Ascending aorta (tissue), 2 donors: ENCODE data around the gene INSC. TPM values are rescaled to one million over a fixed set of nuclear protein-coding genes. Genes with fewer than 3 reads are reported as not detected.

Source experiments
- DNase-seq, 2 donors: peaks; one replicate each; pipeline ENCODE4 v3.0.0-alpha.2; 2019; ENCODE audit warnings: low spot score in 2 of 2
- H3K27ac ChIP-seq, 2 donors: fragments of 200-600 bp; sonication (generic); one replicate each; pipeline ENCODE4 v1.5.1; 2016 to 2017; ENCODE audit warnings: mild to moderate bottlenecking in 1 of 2
- H3K27me3 ChIP-seq: fragments of 200-600 bp; sonication (generic); one replicate; pipeline ENCODE4 v1.5.1; 2017
- H3K36me3 ChIP-seq, 2 donors: fragments of 200-600 bp; sonication (generic); one replicate each; pipeline ENCODE4 v1.5.1; 2016
- H3K4me1 ChIP-seq, 2 donors: fragments of 200-600 bp; sonication (generic); one replicate each; pipeline ENCODE4 v1.5.1; 2016 to 2017; ENCODE audit warnings: mild to moderate bottlenecking in 1 of 2
- H3K4me3 ChIP-seq, 2 donors: fragments of 200-600 bp; sonication (generic); one replicate each; pipeline ENCODE4 v1.5.1; 2016 to 2017; ENCODE audit warnings: mild to moderate bottlenecking in 1 of 2
- H3K9me3 ChIP-seq, 2 donors: fragments of 200-600 bp; sonication (generic); one replicate each; pipeline ENCODE4 v1.5.1; 2016
- intact Hi-C: fragments of 100-400 bp; cut with DNase I; formaldehyde crosslinking; loops from one replicate; pipeline ENCODE4 v1.15.1; 2023
- total RNA-seq: library from RNA; depleted of rRNA; stranded (reverse); fragments of >200 nt; gene quantifications from one replicate; pipeline ENCODE4 v1.1.0, GENCODE V29; 2016
- TF ChIP-seq, protein P1 (sequence below), 3 experiments: fragments of 200-600 bp in 2 of 3; fragments of 450-650 bp in 1 of 3; sonication (generic) in 2 of 3; IDR thresholded peaks; one replicate each; pipeline ENCODE4 v1.5.1; 2016 to 2019; ENCODE audit warnings: antibody characterized with exemption in 3 of 3, mild to moderate bottlenecking in 1 of 3, moderate library complexity in 1 of 3

Gene INSC
- total RNA-seq, 1 donor from 2014 or later = not detected

DNA sequence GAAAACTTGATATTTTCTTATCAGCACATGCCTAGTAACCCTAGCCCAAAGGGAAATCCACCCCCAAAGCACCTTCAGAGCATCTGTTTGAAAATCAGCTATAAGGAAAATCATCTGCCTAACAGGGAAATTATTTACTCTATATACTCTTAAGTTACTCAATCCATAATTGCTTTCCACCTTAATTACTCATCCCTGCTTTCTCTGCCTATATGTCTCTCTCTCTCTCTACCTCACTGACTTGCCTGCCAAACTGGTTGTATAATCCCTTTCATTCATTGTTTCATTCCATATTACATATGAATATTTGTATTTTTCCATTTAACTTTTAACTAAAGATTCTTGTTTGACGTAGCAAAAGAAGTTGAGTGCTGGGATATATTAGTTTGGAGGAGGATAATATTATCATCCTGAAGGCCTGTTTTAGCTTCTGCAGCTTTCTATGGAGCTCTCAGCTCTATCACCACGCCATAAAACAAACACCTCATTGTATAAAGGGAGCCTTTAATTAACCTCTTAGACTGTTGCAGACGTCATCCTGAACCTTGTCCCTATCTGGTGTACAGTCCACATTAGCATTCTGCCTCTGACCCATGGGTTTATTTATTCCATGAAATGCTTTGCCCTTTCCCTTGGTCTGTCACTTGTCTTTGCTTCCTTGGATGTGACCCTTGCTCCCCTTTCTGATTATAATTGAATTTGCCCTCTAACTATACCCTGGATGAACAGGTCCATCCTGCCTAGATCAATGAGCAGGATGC is 98.9 kb downstream of the INSC start:
- no peaks in the 10 kb centered on the region for H3K4me1 ChIP-seq
- H3K4me3 ChIP-seq = no peak overlapping the region
- H3K27me3 ChIP-seq = no peaks in the 10 kb centered on the region
- TF ChIP-seq, protein P1, sequence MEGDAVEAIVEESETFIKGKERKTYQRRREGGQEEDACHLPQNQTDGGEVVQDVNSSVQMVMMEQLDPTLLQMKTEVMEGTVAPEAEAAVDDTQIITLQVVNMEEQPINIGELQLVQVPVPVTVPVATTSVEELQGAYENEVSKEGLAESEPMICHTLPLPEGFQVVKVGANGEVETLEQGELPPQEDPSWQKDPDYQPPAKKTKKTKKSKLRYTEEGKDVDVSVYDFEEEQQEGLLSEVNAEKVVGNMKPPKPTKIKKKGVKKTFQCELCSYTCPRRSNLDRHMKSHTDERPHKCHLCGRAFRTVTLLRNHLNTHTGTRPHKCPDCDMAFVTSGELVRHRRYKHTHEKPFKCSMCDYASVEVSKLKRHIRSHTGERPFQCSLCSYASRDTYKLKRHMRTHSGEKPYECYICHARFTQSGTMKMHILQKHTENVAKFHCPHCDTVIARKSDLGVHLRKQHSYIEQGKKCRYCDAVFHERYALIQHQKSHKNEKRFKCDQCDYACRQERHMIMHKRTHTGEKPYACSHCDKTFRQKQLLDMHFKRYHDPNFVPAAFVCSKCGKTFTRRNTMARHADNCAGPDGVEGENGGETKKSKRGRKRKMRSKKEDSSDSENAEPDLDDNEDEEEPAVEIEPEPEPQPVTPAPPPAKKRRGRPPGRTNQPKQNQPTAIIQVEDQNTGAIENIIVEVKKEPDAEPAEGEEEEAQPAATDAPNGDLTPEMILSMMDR (IDR thresholded peaks at IDR 0.05) = no peak
- no peaks in the 10 kb centered on the region for H3K9me3 ChIP-seq
- no peak overlapping the region for H3K27ac ChIP-seq
- H3K36me3 ChIP-seq = no peaks in the 10 kb centered on the region
- no peak for DNase-seq
- intact Hi-C loops = no loop called here

DNA sequence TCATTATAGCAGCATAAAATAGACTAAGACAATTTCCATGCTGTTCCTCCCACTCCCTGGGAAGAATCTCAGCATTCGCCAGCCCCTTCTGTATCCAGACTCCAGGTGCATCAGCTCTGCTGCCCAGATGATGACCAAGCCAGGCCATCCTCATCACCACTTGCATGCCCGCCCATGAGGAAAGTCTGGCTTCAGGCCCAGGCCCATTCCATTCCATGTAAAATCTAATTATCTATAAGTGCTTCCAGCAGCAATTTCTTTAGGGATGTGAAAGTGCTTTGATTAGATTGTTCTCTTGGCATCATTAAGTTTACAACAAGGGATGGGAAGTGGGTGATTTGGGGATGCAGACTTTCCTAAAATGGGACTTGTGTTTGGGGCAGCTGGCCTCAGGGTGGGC is 100.3 kb downstream of the INSC start:
- intact Hi-C loops = no loop called here
- TF ChIP-seq, protein P1 (IDR thresholded peaks at IDR 0.05) = no peak

DNA sequence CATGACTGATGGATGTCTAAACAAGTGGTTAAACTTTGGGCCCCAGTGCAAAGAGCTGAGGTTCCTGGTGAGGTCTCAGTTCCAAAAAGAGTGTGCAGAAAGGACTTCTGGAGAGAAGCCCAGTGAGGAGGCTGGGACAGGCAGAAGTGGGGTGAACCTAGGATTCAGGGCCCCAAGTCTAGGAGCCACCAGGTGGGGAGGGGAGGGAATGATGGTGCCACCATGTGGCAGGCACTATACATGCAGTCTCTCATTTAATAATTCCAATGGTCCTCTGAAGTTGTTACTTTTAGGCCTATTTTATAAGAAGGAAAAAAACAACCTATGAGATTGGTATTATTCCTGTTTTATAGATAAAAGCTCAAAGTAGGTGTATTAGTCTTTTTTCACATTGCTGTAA is 102.0 kb downstream of the INSC start:
- intact Hi-C loops = no loop called here
- TF ChIP-seq, protein P1 (IDR thresholded peaks at IDR 0.05) = no peak

More for the DNA sequence above, 100.3 kb downstream of the INSC start:
- H3K27ac ChIP-seq = no peak overlapping the region
- H3K4me3 ChIP-seq = no peak overlapping the region
- no peak for DNase-seq
- no peaks in the 10 kb centered on the region for H3K4me1 ChIP-seq
- no peaks in the 10 kb centered on the region for H3K9me3 ChIP-seq
- no peaks in the 10 kb centered on the region for H3K36me3 ChIP-seq
- no peaks in the 10 kb centered on the region for H3K27me3 ChIP-seq

DNA sequence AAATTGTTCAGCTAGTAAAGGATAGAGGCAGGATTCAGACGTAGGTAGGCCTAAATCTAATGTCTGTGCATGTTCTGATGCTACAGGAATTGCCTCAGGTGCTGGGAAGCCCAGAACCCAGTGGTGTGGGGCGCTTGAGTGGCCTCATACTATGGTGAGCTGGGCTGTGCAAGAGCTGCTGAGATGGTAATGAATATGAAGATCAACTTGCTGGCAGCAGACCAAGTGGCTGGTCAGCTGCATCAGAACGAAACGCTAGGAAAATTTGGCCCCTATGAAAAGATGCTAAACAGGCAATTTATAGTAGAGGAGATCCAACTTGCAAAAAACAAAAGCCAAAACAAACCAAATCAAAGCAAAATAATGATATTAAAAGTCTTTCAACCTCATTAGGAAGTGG is 102.7 kb downstream of the INSC start:
- no peak overlapping the region for H3K4me3 ChIP-seq
- H3K36me3 ChIP-seq = no peaks in the 10 kb centered on the region
- no peaks in the 10 kb centered on the region for H3K9me3 ChIP-seq
- intact Hi-C loops = no loop called here
- TF ChIP-seq, protein P1 (IDR thresholded peaks at IDR 0.05) = no peak
- no peak overlapping the region for H3K27ac ChIP-seq
- no peak for DNase-seq
- no peaks in the 10 kb centered on the region for H3K27me3 ChIP-seq
- no peaks in the 10 kb centered on the region for H3K4me1 ChIP-seq

More for the DNA sequence above, 102.0 kb downstream of the INSC start:
- H3K9me3 ChIP-seq = no peaks in the 10 kb centered on the region
- no peaks in the 10 kb centered on the region for H3K36me3 ChIP-seq
- H3K4me1 ChIP-seq = no peaks in the 10 kb centered on the region
- no peak overlapping the region for H3K27ac ChIP-seq
- H3K4me3 ChIP-seq = no peak overlapping the region
- no peak for DNase-seq
- no peaks in the 10 kb centered on the region for H3K27me3 ChIP-seq

DNA sequence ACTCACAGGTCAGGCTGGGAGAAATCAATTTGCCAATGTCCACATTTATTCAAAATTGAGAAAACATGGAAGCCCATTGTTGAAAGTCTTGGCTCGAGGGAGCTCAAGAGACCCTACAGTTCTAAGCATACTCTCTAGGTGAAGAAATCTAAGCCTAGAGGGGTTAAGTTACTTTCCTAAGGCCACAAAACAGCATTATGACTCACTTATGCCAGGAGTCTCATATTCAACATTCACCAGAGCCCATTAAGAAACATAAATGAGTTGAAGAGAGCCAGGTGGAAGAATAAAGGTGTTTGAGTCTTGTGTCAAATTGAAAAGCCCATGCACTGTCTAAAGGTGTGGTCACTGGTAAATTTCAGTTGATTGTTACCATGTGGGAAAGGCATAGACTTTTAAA is 108.1 kb downstream of the INSC start:
- DNase-seq = no peak
- H3K9me3 ChIP-seq = no peaks in the 10 kb centered on the region
- intact Hi-C loops = no loop called here
- H3K4me1 ChIP-seq = no peaks in the 10 kb centered on the region
- H3K4me3 ChIP-seq = no peak overlapping the region
- TF ChIP-seq, protein P1 (IDR thresholded peaks at IDR 0.05) = no peak
- no peaks in the 10 kb centered on the region for H3K27me3 ChIP-seq
- no peak overlapping the region for H3K27ac ChIP-seq
- no peaks in the 10 kb centered on the region for H3K36me3 ChIP-seq
